NCI-H1105 (cell line): ENCODE data around the gene SCAI.
"Not testable (repeated sequence)": the region's sequence is repeated elsewhere in the genome, so short reads cannot be mapped to it uniquely, and the experiment has no call there.

ENCODE experiments used
- DNase-seq: peaks from one replicate; lab custom pipeline; 2025; lab: John Stamatoyannopoulos, UW

Gene SCAI

GRCh38 chr9:125150349-125151245 is 7.3 kb upstream of the SCAI start:
- no peak for DNase-seq

DNA sequence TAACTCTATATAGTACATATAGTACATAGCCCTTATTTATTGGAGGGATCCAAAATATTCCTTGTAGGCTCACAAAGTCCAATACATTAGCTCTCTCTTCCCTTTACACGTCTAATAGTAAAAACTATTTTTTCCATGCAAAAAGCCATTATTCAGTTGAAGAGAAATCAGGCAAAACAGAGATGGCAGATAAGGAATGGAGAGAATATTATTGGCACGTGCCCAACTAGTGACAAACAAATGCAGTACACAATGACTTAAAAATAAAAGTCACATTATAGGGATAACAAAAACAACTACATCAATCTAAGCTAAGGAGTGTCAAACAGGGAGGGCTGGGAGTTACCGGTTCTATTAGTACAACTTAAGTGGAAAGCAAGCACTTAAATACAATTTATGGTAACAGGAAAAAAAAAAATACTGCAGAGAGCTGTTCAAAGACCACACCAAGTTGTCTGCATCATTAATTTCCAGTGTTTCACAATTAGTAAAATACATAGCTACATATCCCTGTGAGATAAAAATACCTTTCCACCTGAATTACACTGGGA is 4.1 kb upstream of the SCAI start:
- no peak for DNase-seq

- no peak for DNase-seq
These were observed 2.9 kb upstream of the SCAI start for GRCh38 chr9:125146247-125146646.

- no peak for DNase-seq
These were observed 2.1 kb upstream of the SCAI start for GRCh38 chr9:125145425-125145824.

DNA sequence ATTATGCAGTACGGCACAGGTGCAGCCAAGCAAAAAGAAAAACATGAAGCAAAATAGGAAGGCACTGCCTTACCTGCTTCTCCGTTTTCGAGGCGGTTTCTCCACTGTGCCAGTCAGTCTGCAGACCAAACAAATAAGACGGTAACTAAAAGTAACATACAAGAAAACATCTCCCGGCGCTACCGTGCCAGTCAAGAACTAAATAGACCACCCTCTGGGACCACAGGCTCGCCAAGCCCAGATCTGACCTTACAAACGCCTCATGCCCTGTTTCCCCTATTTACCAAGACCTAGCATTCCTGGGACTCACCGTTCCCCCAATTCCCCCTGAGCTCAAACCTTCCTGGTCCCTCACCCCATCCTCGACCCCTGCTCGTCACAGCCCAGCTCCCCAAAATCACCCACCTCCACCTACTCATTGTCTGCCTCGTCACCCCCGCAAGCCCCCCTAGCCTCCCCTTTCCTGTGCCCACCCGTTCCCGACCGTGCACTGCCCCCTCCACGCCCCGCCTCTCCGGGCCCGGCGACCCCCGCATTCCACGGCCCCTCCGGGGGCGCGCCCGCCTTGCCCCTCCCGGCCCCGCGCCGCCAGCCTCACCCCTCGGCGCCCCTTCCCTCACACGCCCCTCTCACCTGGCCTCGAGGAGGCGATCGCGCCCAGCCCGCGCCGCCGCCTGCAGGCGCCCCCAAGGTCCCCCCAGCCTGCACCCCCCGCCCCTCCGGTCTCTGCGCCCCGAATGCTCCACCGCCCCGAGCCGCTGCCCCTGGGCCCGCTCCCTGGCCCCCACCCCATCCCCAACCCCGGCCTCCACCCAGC is 560 bp downstream of the SCAI start:
- DNase-seq, result peak; percentile 2

DNA sequence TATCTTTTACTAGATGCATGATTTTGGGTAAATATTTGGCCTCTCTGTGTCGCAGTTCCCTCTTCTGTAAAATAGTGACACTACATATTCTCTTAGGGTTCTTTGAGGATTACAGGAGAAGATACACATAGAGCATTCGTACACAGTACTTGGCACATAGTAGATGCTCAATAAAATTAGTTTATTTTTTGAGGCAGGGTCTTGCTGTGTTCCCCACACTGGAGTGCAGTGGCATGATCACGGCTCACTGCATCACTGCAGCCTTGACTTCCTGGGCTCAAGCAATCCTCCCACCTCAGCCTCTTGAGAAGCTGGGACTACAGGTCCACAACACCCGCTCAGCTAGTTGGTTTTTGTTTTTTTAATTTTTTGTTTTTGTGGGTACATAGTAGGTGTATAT is 1.6 kb downstream of the SCAI start:
- DNase-seq, result no peak

- DNase-seq, result no peak
These were observed 2.1 kb downstream of the SCAI start for GRCh38 chr9:125141251-125141650.

GRCh38 chr9:125140576-125140975 is 2.8 kb downstream of the SCAI start:
- no peak for DNase-seq

DNA sequence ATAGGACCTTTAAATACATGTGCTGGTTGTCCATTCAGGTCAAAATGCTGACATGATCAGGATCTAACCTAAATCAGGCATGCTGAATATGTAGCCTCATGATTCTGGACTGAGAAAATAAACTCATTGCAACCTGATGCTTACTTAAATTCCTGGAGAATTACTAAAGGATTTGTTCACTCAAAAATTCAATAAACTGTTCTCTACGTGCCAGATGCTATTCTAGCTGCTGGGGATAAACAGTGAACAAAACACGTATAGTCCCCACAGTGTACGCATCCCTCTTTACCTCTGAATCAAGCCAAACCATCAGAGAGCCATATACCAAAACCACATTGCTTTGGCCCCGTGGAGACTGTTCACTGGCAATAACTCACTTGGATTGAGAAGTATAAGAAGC is 6.1 kb downstream of the SCAI start:
- DNase-seq, result no peak

GRCh38 chr9:125134976-125135375 is 8.4 kb downstream of the SCAI start:
- DNase-seq, result no peak

DNA sequence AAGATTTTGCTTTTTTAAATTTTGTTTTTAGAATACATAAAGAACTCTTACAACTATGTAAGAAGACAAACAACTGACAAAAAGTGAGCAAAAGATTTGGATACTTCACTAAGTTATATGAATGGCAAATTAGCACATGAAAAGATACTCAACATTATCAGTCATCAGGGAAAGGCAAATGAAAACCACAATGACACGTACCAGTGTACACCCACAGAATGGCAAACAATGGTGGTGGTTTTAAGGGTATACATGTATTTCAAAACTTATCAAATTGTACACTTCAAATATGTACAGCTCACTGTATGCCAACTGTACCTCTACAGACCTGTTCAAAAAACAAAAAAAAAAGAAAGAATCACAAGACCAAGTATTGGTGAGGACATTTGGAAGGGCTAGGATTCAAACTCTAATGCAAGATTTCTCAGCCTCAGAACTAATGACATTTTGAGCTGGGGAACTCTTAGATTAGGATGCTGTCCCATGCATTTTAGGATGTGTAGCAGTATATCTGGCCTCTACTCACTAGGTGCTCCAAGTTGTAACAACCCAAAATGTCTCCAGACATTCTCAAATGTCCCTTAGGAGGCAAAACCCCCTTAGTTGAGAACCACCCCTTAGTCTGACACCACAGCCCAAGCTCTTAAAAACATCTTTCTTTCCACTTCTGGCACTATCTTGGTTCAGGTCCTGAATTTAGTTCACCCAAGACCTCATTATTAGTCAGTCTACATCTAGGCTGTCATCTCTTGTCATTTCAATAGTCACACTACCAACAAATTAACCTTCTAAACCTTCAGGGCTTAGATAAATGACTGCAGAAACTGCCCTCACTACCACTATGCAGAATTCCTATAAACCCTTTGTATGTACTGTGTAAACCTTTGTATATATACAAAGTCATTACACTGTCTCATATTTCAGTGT is 9.7 kb downstream of the SCAI start:
- DNase-seq, result no peak

DNA sequence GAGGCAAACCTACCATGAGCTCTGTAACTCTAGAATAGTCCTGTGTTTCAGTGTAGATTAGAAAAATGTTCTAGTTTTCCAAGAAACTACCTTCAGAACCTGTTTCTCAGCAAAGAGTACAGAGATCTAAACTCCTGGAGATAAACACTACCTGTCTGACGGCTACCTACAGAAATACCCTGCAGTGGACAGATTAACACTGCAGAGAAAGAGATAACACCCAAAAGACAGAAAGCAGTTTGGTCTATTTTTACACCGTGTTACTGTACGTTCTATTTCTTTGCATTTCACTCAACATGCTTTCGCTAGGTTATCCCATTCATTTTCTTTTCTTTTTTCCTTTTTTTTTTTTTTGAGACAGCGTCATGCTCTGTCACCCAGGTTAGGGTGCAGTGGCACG is 11.6 kb downstream of the SCAI start:
- DNase-seq, result no peak

- no peak for DNase-seq
These were observed 17.1 kb downstream of the SCAI start for GRCh38 chr9:125126019-125126746.

DNA sequence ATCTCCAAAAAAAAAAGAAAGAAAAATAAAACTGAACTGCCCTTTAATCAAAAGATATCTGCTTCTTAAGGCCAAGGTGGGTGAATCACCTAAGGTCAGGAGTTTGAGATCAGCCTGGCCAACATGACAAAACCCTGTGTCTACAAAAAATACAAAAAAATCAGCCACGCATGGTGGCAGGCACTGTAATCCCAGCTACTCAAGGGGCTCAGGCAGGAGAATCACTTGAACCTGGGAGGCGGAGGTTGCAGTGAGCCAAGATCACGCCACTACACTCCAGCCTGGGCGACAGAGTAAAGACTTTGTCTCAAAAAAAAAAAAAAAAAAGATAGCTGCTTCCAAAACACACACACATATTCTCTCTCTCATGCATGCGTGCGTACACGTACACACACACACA is 17.8 kb downstream of the SCAI start:
- DNase-seq, result no peak

- DNase-seq, result no peak
These were observed 22.2 kb downstream of the SCAI start for GRCh38 chr9:125121146-125121545.

DNA sequence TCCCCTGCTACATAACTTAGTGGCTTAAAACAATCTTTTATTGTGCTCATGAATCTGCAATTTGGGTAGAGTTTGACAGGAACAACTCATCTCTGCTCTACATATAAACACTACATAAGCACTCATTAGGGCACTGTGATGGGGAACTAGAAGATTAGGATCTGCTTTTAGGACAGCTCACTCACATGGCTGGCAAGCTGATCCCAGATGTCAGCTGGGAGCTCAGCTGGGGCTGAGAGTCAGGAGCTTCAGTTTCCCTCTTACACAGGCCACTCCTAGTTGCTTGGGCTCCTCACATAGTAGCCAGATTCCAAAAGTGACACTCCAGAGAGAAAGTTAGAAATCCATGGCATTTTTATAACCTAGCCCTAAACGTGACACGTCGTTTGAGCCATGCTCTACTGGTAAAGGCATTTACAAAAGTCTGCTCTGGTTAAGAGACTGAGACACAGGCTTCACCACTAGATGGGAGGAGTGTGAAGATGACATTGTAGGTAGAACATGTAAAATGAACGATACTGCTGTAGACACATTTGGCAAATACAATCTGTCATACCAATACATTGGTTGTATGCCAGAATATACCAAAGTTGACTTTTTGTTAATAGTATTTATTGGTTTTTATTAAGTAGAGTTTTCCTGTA is 23.6 kb downstream of the SCAI start:
- no peak for DNase-seq

- not testable (repeated sequence) for DNase-seq
These were observed 24.6 kb downstream of the SCAI start for GRCh38 chr9:125118696-125119095.

GRCh38 chr9:125114503-125114902 is 28.8 kb downstream of the SCAI start:
- not testable (repeated sequence) for DNase-seq

GRCh38 chr9:125110464-125110863 is 32.9 kb downstream of the SCAI start:
- no peak for DNase-seq

- not testable (repeated sequence) for DNase-seq
These were observed 34.8 kb downstream of the SCAI start for GRCh38 chr9:125108541-125108940.
